Activated CD4-positive, alpha-beta T cell treated with anti-CD3 and anti-CD28 coated beads, Interleukin-2, amount 10 ng/mL, durations not matched to agents 24 days and 14 days (primary cell): Measurements from ENCODE around the gene ARL13A. TPM values are rescaled to one million over a fixed set of nuclear protein-coding genes. Genes with fewer than 3 reads are reported as not detected.

Experiments used
- DNase-seq: peaks from one replicate; pipeline ENCODE4 v3.0.0; 2022
- H3K27ac Mint-ChIP-seq: one replicate; pipeline ENCODE4 v1.8.0; 2022; ENCODE audit warnings: mild to moderate bottlenecking, mixed read lengths
- H3K27me3 Mint-ChIP-seq: one replicate; pipeline ENCODE4 v1.8.0; 2022; ENCODE audit warnings: mixed read lengths
- H3K36me3 Mint-ChIP-seq: one replicate; pipeline ENCODE4 v1.8.0; 2022; ENCODE audit warnings: low read depth, mild to moderate bottlenecking, mixed read lengths
- H3K4me1 Mint-ChIP-seq: one replicate; pipeline ENCODE4 v1.8.0; 2021; ENCODE audit warnings: mixed read lengths
- H3K4me3 Mint-ChIP-seq: one replicate; pipeline ENCODE4 v1.8.0; 2022; ENCODE audit warnings: mild to moderate bottlenecking, moderate library complexity, mixed read lengths
- H3K9me3 Mint-ChIP-seq: one replicate; pipeline ENCODE4 v1.8.0; 2021; ENCODE audit warnings: mixed read lengths
- intact Hi-C: fragments of 100-400 bp; cut with micrococcal nuclease; formaldehyde crosslinking; loops from one replicate; pipeline ENCODE4 v1.15.1; 2023
- total RNA-seq: library from RNA; stranded (reverse); gene quantifications from 2 replicates; pipeline ENCODE4 v1.2.3, GENCODE V29; 2022

The ARL13A gene
- not detected in 2 replicates for total RNA-seq

DNA sequence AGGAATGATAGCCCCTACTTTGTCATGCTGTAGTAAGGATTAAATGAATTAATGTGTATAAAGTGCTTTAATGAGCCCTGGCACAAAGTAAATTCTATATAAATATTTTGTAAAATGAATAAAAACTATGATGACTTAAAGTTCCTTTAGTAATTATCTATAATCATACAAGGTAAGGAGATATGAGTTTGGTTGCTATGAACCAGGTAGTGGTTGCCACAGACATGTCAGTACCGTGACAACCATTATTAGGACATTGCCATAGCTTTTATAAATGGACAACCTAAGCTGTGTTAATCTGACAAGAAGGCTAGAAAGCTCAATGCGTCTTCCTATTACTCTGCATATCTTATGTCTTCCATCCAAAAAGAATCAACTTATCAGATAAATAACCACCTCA is at the start of gene ARL13A:
ARL13A (plus strand) TSS at position 301 of the 400 bp plus-strand sequence. CDS start 3,982 bp downstream, outside the sequence.
- no peaks in the 10 kb centered on the region for H3K27me3 Mint-ChIP-seq
- H3K4me1 Mint-ChIP-seq: no peaks in the 10 kb centered on the region
- H3K4me3 Mint-ChIP-seq: no peak within 1 kb of the TSS
- DNase-seq: no peak
- H3K27ac Mint-ChIP-seq: no peak within 1 kb of the TSS
- intact Hi-C loops: no loop called here
- H3K9me3 Mint-ChIP-seq: no peaks in the 10 kb centered on the region
- no peaks in the 10 kb centered on the region for H3K36me3 Mint-ChIP-seq

DNA sequence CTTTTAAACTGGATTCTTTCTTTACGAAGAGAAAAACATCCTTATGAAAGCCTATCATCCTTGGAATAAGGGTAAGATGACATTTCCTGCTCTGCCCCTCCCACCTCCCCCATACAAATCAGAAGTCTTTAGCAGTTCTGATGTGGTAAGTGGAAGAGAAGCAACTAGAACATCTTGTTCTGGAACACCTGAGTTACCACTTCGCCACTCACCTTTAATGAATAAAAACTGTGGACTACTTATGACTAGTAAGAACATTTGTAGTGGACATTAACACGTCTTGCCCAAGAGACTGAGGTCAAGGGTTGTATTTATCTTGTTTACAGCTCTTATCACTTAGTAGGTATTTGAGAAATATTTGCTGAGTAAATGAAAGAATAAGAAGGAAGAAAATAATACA is 45.1 kb upstream of the ARL13A start:
- Mint-ChIP-seq H3K36me3 (no peaks in the 10 kb centered on the region), H3K4me3 (no peak overlapping the region), H3K9me3 (no peaks in the 10 kb centered on the region), H3K4me1 (no peaks in the 10 kb centered on the region), H3K27ac (no peak overlapping the region), H3K27me3 (peaks cover 3% of the 10 kb centered on the region)
- intact Hi-C loops: no loop called here
- no peak for DNase-seq

DNA sequence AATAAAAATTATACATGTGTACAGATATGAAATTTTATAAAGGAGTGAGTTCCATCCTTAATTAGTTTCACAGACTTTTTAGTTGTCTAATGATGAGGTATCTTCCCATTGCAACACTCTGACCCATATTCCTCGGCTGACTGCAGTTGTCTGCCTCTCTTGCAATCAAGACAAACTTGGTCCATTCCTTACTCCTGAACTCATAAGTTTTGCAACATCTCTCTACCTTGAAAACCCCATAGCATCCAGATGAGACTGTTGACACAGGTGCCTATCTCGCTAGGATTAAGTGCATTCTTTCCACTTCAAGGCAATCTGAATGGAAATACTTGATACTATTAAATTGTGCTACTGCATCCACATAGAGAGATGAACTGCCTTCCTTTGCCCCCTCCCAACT is 43.1 kb upstream of the ARL13A start:
- intact Hi-C loops: no loop called here
- H3K27ac Mint-ChIP-seq: no peak overlapping the region

DNA sequence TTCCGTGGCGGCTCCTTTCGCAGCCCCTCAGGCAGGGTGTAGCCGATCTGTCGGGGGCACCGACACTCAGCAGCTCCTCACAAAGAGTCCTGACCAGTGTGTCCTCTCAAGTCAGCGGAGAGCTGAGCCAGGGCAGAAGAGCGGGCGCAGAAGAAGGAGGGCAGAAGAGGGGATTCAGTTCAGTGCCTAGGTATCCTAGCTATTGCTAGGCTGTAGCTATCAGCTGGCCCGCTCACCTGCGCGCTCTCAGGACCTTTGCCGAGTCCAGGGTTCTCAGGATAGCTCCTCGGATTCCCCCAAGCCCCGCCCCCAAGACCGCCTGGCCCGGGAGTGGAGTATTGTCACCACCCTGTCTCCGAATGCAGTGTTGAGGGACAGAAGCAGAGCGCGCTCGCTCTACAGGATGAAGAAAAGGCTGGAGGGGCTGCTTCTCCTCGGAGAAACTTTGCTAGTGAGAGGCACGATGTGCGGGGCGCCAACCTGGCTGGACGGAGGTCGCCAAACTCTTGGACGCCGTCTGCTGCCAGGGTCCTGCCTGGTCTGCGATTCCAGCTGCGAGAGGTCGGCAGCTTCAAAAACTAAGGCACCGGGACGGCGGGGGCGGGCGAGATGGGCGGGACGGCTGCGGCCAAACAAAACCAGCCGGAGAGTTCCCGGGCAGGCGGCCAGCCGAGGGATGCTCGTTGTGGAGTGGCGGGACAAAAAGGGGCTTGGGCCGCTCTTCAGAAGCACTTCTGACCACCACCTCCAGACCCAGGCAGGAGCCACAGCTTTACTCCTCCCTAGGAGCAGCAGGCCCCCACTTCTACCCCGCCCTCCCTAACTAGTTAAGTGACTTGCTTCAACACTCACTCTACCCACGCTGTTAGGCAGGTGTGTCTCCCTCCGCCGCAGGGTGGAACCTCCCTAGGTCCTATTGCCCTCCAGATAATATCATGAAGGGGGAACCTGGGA is 40.6 kb upstream of the ARL13A start, which contains the start of gene XKRX:
XKRX (minus strand) TSS at position 258 of the 954 bp plus-strand sequence. CDS start 613 bp downstream, outside the sequence.
- intact Hi-C loops: no loop called here
- no peak within 1 kb of the TSS for H3K27ac Mint-ChIP-seq
- H3K36me3 Mint-ChIP-seq: no peaks in the 10 kb centered on the region

More for the DNA sequence above, 43.1 kb upstream of the ARL13A start:
- no peaks in the 10 kb centered on the region for H3K36me3 Mint-ChIP-seq
- no peak for DNase-seq
- no peak overlapping the region for H3K4me3 Mint-ChIP-seq
- peaks cover 7% of the 10 kb centered on the region for H3K4me1 Mint-ChIP-seq
- H3K27me3 Mint-ChIP-seq: peaks cover 3% of the 10 kb centered on the region
- peaks cover 3% of the 10 kb centered on the region for H3K9me3 Mint-ChIP-seq

DNA sequence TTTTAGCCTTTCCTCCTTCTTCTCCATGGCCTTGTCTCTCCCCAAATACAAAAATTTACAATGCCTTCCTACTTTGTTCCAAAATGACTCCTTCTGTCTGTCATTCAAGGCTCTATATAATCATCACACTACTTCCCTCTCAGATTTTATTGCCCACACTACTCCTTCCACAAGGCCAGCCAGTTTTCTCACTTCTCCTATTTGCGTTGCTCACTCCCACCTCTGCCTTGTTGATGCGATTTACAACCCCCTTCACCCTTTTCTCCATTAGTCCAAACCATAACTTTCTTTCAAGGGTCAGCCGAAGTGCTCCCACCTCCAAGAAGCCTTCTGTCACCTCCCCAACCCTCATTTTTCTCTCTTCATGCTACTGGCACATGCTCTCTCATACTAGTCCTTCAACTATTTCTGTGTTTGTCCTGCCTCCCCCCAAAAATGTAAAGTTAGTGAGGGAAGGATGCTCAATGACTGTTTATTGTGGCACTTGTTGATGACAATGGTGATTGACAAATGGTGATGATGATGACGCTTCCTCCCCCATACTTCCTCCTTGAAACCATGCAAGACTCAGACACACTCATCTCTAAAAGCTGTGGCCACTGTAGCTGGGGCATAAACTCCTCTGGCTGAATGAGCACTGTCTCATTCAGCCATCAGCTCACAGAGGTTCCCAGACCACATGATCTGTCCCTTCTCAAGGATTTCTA is 38.1 kb upstream of the ARL13A start:
- H3K4me3 Mint-ChIP-seq: peak overlapping the region; percentile 40
- no peaks in the 10 kb centered on the region for H3K36me3 Mint-ChIP-seq
- intact Hi-C loops: loop anchor here (2.0 to 5.0 kb wide), 2 partner anchors 63 to 99 kb away; no protein-coding TSS in a partner anchor
- H3K27ac Mint-ChIP-seq: peak overlapping the region; percentile 87
- peaks cover 16% of the 10 kb centered on the region for H3K4me1 Mint-ChIP-seq
- DNase-seq: peak; percentile 53
- H3K27me3 Mint-ChIP-seq: peaks cover 3% of the 10 kb centered on the region
- peaks cover 5% of the 10 kb centered on the region for H3K9me3 Mint-ChIP-seq

More for the DNA sequence above, 40.6 kb upstream of the ARL13A start, which contains the start of gene XKRX:
- Mint-ChIP-seq H3K9me3 (peaks cover 5% of the 10 kb centered on the region), H3K4me3 (peak within 1 kb of the TSS; percentile 88), H3K27me3 (peaks cover 3% of the 10 kb centered on the region), H3K4me1 (peaks cover 16% of the 10 kb centered on the region)
- DNase-seq: peak; percentile 68

DNA sequence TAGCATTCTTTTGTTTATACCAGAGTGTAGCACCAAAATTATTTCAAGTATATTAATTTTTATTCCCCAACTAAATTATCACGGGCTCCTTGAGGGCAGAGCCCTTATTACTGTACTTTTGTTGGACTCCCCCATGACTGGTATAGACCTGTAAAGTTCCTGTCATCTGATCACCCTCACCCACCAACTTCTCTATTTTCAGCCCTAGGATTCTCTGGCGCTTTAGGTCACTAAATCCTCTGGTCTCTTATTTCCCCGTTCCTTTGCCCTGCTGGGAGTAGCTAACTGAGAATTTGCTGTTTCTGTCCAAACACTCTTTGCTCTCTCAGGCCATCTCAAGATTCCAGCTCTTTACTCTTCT is 37.6 kb upstream of the ARL13A start:
- Mint-ChIP-seq H3K9me3 (peaks cover 5% of the 10 kb centered on the region), H3K27ac (peak overlapping the region; percentile 57), H3K4me3 (no peak overlapping the region), H3K4me1 (peaks cover 16% of the 10 kb centered on the region), H3K36me3 (no peaks in the 10 kb centered on the region), H3K27me3 (peaks cover 3% of the 10 kb centered on the region)
- intact Hi-C loops: loop anchor here (2.0 to 5.0 kb wide), 2 partner anchors 63 to 100 kb away; no protein-coding TSS in a partner anchor
- no peak for DNase-seq

DNA sequence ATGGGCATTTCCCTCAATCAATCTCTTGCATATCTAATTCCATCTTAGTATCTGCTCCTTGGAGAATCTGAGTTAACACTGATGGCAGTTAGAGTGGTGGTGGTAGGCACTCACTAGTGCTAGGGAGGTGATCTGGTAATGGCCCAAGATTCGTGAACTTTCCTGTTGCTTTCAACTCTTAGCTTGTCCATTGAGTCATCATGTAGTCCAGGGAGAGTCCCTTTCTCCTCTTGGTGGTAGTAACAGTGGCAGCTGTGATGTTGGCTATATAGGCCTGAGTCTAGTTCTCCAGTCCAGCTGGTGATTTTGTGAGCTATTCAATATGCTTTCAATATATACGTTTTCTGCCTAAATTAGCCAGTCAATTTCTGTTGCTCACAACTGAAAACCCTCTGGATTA is 33.7 kb upstream of the ARL13A start:
- intact Hi-C loops: no loop called here
- Mint-ChIP-seq H3K27ac (no peak overlapping the region), H3K36me3 (no peaks in the 10 kb centered on the region), H3K9me3 (peaks cover 5% of the 10 kb centered on the region), H3K4me1 (peaks cover 12% of the 10 kb centered on the region), H3K27me3 (no peaks in the 10 kb centered on the region), H3K4me3 (no peak overlapping the region)
- no peak for DNase-seq

DNA sequence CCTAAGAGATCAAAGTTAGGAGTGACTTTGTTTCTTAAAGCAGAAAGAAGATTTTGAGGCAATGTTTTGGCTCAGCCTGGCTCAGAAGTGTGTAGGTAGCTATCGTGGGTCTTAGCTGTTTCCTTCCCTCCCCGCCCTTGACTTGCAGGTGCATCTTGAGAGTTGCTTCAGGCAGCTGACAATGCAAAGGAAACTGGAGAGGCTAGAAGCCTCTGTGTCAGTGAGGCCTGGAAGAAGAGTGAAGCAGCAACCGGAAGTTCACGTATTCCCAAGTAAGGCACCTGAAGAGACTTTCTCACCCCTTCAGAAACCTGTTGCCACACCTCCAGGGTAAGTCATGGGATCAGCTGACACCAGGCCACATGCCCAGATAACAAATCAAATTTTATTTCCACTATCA is 30.2 kb upstream of the ARL13A start:
- no peak overlapping the region for H3K27ac Mint-ChIP-seq
- intact Hi-C loops: no loop called here

DNA sequence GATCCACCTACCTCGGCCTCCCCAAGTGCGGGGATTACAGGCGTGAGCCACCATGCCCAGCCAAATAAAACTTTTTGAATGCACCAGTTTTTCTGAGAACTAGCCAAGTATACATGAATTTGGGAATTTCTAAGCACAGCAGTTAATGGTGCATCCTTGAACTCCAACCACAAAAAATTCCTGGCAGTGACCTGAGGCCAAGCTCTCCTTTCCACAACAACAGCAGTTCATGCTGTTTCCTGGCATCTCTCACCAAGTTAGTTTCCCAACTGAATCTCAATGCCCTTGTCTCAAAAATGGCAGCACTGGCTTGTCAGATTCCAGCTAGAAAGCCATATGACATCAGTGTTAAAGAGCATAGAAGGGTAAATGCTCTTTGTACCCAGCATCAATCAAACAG is 24.9 kb upstream of the ARL13A start:
- intact Hi-C loops: no loop called here
- H3K4me3 Mint-ChIP-seq: no peak overlapping the region
- no peaks in the 10 kb centered on the region for H3K36me3 Mint-ChIP-seq
- no peak overlapping the region for H3K27ac Mint-ChIP-seq
- no peak for DNase-seq
- H3K4me1 Mint-ChIP-seq: no peaks in the 10 kb centered on the region
- H3K9me3 Mint-ChIP-seq: no peaks in the 10 kb centered on the region
- no peaks in the 10 kb centered on the region for H3K27me3 Mint-ChIP-seq

More for the DNA sequence above, 30.2 kb upstream of the ARL13A start:
- H3K4me1 Mint-ChIP-seq: no peaks in the 10 kb centered on the region
- H3K36me3 Mint-ChIP-seq: no peaks in the 10 kb centered on the region
- no peak for DNase-seq
- no peak overlapping the region for H3K4me3 Mint-ChIP-seq
- no peaks in the 10 kb centered on the region for H3K9me3 Mint-ChIP-seq
- H3K27me3 Mint-ChIP-seq: no peaks in the 10 kb centered on the region

DNA sequence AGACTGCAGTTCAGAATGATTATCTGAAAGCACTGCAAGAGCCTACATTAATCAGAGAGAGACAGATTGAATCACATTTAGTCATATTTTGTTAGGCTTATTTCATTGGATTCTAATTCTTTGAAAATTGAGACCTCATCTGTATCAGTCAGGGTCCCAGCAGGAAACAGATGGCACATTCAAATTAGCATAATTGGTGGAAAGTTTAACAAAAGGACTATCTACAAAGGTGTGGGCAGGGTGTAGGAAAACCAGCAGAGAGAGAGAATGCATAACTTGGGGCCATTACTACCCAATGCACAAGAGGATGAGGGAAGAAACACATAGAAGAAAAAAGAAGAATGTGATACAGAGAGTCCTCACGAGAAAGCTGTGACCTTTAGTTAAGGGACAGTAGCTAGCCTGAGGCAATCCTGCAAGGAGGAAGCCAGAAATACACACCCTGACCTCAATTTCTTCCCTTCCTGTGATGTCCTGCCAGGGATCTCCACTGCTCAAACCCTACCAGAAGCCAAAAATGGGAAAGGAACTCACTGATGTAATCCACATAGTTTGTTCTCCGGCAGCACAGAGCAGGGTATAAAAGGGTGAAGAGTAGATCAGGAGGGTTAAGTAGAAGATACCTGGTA is 23.1 kb upstream of the ARL13A start:
- Mint-ChIP-seq H3K27me3 (no peaks in the 10 kb centered on the region), H3K27ac (no peak overlapping the region), H3K36me3 (no peaks in the 10 kb centered on the region), H3K4me1 (no peaks in the 10 kb centered on the region), H3K4me3 (no peak overlapping the region), H3K9me3 (no peaks in the 10 kb centered on the region)
- intact Hi-C loops: no loop called here
- DNase-seq: no peak

DNA sequence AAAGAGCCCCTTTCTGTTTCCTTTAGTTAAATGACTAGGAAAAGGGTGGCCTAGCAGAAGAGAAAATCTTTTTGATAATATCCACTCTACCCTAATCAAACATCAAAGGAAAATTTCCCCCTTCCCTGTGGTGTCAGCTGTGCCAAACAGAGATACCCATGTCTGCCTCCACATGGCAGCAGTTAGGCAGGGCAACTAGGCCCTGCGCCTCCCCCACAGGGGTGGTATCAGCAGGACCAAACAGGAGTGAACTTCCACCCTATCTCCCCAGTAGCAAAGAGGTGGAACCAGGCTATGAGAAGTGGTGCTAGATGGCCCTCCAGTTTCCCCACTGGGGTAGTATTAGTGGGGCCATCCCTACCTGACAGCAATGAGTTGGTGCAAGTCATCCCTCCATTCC is 21.0 kb upstream of the ARL13A start:
- intact Hi-C loops: no loop called here
- Mint-ChIP-seq H3K36me3 (no peaks in the 10 kb centered on the region), H3K4me1 (no peaks in the 10 kb centered on the region), H3K4me3 (no peak overlapping the region), H3K27me3 (no peaks in the 10 kb centered on the region), H3K27ac (no peak overlapping the region), H3K9me3 (no peaks in the 10 kb centered on the region)
- DNase-seq: no peak

DNA sequence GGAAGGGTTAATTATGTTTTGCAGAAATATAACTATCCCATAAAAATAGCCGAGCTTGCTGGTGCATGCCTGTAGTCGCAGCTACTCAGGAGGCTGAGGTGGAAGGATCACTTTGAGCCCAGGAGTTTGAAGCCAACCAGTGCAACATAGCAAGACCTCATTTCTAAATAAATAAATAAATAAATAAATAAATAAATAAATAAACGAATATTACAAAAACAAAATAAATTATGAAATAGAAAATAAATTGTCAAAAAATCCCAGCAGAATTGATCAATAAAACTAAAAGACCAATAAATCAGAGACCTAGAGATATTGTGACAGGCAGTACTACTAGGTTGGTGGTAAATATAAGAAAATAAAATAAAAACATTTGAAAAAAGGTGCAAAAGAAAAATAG is 6.7 kb upstream of the ARL13A start:
- H3K27ac Mint-ChIP-seq: no peak overlapping the region
- H3K4me1 Mint-ChIP-seq: no peaks in the 10 kb centered on the region
- intact Hi-C loops: no loop called here
- no peaks in the 10 kb centered on the region for H3K36me3 Mint-ChIP-seq
- no peak for DNase-seq
- no peaks in the 10 kb centered on the region for H3K27me3 Mint-ChIP-seq
- H3K4me3 Mint-ChIP-seq: no peak overlapping the region
- no peaks in the 10 kb centered on the region for H3K9me3 Mint-ChIP-seq

DNA sequence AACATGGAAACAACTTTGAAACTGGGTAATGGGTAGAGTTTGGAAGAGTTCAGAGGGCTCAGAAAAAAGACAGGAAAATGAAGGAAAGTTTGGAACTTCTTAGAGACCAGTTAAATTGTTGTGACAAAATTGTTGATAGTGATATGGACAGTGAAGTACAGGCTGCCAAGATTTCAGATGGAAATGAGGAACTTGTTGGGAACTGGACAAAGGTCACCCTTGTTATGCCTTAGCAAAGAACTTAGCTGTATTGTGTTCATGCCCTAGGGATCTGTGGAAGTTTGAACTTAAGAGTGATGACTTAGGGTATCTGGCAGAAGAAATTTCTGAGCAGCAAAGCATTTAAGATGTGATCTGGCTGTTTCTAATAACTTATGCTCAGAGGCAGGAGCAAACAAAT is 5.1 kb upstream of the ARL13A start:
- no peaks in the 10 kb centered on the region for H3K4me1 Mint-ChIP-seq
- no peak for DNase-seq
- intact Hi-C loops: no loop called here
- H3K9me3 Mint-ChIP-seq: no peaks in the 10 kb centered on the region
- no peaks in the 10 kb centered on the region for H3K36me3 Mint-ChIP-seq
- no peaks in the 10 kb centered on the region for H3K27me3 Mint-ChIP-seq
- no peak overlapping the region for H3K4me3 Mint-ChIP-seq
- H3K27ac Mint-ChIP-seq: no peak overlapping the region

DNA sequence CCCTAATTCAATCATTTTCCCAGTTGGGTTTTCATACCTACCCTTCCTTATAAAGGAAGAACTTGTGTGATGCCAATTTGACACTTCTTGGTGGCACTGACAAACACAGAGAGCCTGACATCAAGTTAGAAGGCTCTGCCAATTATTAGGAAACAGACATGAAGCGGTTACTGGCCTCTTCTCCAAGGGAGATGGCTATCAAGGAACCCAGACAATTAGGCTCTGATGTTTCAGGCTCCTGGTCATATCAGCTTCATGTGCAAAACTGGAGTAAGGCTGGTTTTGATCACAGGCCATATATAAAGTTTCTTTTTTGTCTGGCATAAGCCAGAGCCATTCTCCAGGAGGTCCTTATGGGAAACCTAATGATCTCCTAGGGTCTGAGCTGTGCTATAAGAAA is 428 bp downstream of the ARL13A start:
- no peak overlapping the region for H3K4me3 Mint-ChIP-seq
- H3K27me3 Mint-ChIP-seq: no peaks in the 10 kb centered on the region
- no peaks in the 10 kb centered on the region for H3K4me1 Mint-ChIP-seq
- no peaks in the 10 kb centered on the region for H3K36me3 Mint-ChIP-seq
- intact Hi-C loops: no loop called here
- no peak for DNase-seq
- H3K9me3 Mint-ChIP-seq: no peaks in the 10 kb centered on the region
- H3K27ac Mint-ChIP-seq: no peak overlapping the region
